ENCODE results near the gene GLIS1.

Gene GLIS1

GRCh38 chr1:53669621-53670191, 69.3 kb downstream of the GLIS1 start:
- DNase-seq: no peak

- DNase-seq: no peak
Observed at GRCh38 chr1:53666566-53666965, 72.4 kb downstream of the GLIS1 start.

- no peak for DNase-seq
Observed at GRCh38 chr1:53665996-53666395, 73.0 kb downstream of the GLIS1 start.

- DNase-seq: no peak
Observed at GRCh38 chr1:53663529-53664300, 75.2 kb downstream of the GLIS1 start.

GRCh38 chr1:53662951-53663350, 76.0 kb downstream of the GLIS1 start:
- DNase-seq: no peak

GRCh38 chr1:53662169-53662568, 76.8 kb downstream of the GLIS1 start:
- DNase-seq: no peak

GRCh38 chr1:53661496-53661895, 77.5 kb downstream of the GLIS1 start:
- DNase-seq: no peak

GRCh38 chr1:53660666-53661065, 78.3 kb downstream of the GLIS1 start:
- DNase-seq: no peak

GRCh38 chr1:53659436-53659835, 79.5 kb downstream of the GLIS1 start:
- DNase-seq: no peak

GRCh38 chr1:53658489-53659230, 80.3 kb downstream of the GLIS1 start:
- no peak for DNase-seq

- no peak for DNase-seq
Observed at GRCh38 chr1:53657891-53658396, 81.0 kb downstream of the GLIS1 start.

- DNase-seq: no peak
Observed at GRCh38 chr1:53657531-53657805, 81.5 kb downstream of the GLIS1 start.

GRCh38 chr1:53656747-53657530, 82.0 kb downstream of the GLIS1 start:
- no peak for DNase-seq

GRCh38 chr1:53655931-53656746, 82.8 kb downstream of the GLIS1 start:
- DNase-seq: no peak

GRCh38 chr1:53654216-53655210, 84.5 kb downstream of the GLIS1 start:
- DNase-seq: no peak

GRCh38 chr1:53653631-53654030, 85.3 kb downstream of the GLIS1 start:
- DNase-seq: no peak

GRCh38 chr1:53653200-53653575, 85.8 kb downstream of the GLIS1 start:
- DNase-seq: no peak

- no peak for DNase-seq
Observed at GRCh38 chr1:53652441-53653199, 86.3 kb downstream of the GLIS1 start.

- DNase-seq: no peak
Observed at GRCh38 chr1:53651356-53651755, 87.6 kb downstream of the GLIS1 start.

GRCh38 chr1:53648516-53648915, 90.4 kb downstream of the GLIS1 start:
- DNase-seq: no peak

Measured in activated CD4-positive, alpha-beta T cell treated with anti-CD3 and anti-CD28 coated beads for 1 hour (primary cell).